GM18868 (cell line): ENCODE data around the gene CORO6.
"Not testable (repeated sequence)": the region's sequence is repeated elsewhere in the genome, so short reads cannot be mapped to it uniquely, and the experiment has no call there.

Experiments
- ATAC-seq: cut with Tn5 transposase; IDR thresholded peaks from one replicate; pipeline ENCODE4 v1.9.1; 2021; ENCODE audit warnings: mild to moderate bottlenecking, moderate library complexity; ENCODE audit not compliant: unreplicated experiment

CORO6 gene

GRCh38 chr17:29622337-29623282 lies at the start of gene CORO6:
CORO6 (minus strand) TSS chr17:29622912; CDS start chr17:29621421, 1,491 bp downstream.
- no peak for ATAC-seq

- ATAC-seq, result no peak
Observed at GRCh38 chr17:29671661-29672060, 48.9 kb upstream of the CORO6 start.

- ATAC-seq, result no peak
Observed at GRCh38 chr17:29669266-29669665, 46.6 kb upstream of the CORO6 start.

GRCh38 chr17:29667969-29668368 lies 45.3 kb upstream of the CORO6 start:
- no peak for ATAC-seq

GRCh38 chr17:29665481-29665810 lies 42.7 kb upstream of the CORO6 start:
- ATAC-seq, result no peak

GRCh38 chr17:29664743-29665480 lies 42.2 kb upstream of the CORO6 start:
- no peak for ATAC-seq

- no peak for ATAC-seq
Observed at GRCh38 chr17:29663155-29663554, 40.4 kb upstream of the CORO6 start.

GRCh38 chr17:29661213-29661612 lies 38.5 kb upstream of the CORO6 start:
- no peak for ATAC-seq

- ATAC-seq, result no peak
Observed at GRCh38 chr17:29659155-29659554, 36.4 kb upstream of the CORO6 start.

- no peak for ATAC-seq
Observed at GRCh38 chr17:29655323-29655722, 32.6 kb upstream of the CORO6 start.

- ATAC-seq, result no peak
Observed at GRCh38 chr17:29653995-29654714, 31.4 kb upstream of the CORO6 start.

GRCh38 chr17:29652976-29653375 lies 30.3 kb upstream of the CORO6 start:
- ATAC-seq, result no peak

GRCh38 chr17:29651913-29652312 lies 29.2 kb upstream of the CORO6 start:
- ATAC-seq, result not testable (repeated sequence)

GRCh38 chr17:29650396-29650795 lies 27.7 kb upstream of the CORO6 start:
- no peak for ATAC-seq

- no peak for ATAC-seq
Observed at GRCh38 chr17:29649359-29649758, 26.6 kb upstream of the CORO6 start.

GRCh38 chr17:29648005-29648404 lies 25.3 kb upstream of the CORO6 start:
- no peak for ATAC-seq

- no peak for ATAC-seq
Observed at GRCh38 chr17:29645515-29646051, 22.9 kb upstream of the CORO6 start.

GRCh38 chr17:29643817-29644160 lies 21.1 kb upstream of the CORO6 start:
- no peak for ATAC-seq

- no peak for ATAC-seq
Observed at GRCh38 chr17:29642171-29642611, 19.5 kb upstream of the CORO6 start.

- ATAC-seq, result no peak
Observed at GRCh38 chr17:29640981-29641642, 18.4 kb upstream of the CORO6 start.

GRCh38 chr17:29640413-29640812 lies 17.7 kb upstream of the CORO6 start:
- no peak for ATAC-seq
